ENCODE results near the gene DNASE2.

DNA sequence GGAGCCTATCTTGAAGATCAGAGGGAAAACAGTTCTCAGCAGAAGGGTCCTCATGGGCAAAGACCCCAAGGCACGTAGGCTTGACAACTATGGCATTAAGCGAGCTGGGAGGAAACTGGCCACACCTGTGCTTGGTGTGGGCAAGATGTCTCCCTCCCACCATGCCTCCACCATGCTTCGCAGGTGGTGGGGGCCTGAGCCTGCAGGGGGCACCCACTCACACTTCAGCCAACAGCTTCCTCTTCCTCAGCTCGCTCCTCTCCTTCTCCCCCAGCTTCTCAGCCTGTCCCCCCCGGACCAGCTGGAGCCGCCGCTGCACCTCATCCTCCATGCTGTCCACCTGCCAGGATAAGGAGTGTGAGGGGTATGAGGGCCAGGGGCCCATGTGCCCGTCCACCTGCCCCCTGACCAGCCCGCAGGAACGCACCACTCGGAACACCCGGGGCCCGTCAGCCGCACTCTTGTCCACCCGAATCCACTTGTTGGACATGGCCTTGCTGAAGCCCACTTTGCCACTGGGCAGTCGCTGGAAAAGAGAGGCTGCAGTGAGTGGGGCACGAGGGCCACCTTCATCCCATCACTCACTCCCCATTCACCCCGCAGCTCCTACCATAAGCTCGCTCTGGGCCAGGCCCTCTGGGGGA, 48.9 kb upstream of the DNASE2 start:
- TF ChIP-seq, protein P1, sequence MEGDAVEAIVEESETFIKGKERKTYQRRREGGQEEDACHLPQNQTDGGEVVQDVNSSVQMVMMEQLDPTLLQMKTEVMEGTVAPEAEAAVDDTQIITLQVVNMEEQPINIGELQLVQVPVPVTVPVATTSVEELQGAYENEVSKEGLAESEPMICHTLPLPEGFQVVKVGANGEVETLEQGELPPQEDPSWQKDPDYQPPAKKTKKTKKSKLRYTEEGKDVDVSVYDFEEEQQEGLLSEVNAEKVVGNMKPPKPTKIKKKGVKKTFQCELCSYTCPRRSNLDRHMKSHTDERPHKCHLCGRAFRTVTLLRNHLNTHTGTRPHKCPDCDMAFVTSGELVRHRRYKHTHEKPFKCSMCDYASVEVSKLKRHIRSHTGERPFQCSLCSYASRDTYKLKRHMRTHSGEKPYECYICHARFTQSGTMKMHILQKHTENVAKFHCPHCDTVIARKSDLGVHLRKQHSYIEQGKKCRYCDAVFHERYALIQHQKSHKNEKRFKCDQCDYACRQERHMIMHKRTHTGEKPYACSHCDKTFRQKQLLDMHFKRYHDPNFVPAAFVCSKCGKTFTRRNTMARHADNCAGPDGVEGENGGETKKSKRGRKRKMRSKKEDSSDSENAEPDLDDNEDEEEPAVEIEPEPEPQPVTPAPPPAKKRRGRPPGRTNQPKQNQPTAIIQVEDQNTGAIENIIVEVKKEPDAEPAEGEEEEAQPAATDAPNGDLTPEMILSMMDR (IDR thresholded peaks at IDR 0.05; ENCODE audit: insufficient read depth, low read length), result peak; percentile 19
- TF ChIP-seq, protein P2, sequence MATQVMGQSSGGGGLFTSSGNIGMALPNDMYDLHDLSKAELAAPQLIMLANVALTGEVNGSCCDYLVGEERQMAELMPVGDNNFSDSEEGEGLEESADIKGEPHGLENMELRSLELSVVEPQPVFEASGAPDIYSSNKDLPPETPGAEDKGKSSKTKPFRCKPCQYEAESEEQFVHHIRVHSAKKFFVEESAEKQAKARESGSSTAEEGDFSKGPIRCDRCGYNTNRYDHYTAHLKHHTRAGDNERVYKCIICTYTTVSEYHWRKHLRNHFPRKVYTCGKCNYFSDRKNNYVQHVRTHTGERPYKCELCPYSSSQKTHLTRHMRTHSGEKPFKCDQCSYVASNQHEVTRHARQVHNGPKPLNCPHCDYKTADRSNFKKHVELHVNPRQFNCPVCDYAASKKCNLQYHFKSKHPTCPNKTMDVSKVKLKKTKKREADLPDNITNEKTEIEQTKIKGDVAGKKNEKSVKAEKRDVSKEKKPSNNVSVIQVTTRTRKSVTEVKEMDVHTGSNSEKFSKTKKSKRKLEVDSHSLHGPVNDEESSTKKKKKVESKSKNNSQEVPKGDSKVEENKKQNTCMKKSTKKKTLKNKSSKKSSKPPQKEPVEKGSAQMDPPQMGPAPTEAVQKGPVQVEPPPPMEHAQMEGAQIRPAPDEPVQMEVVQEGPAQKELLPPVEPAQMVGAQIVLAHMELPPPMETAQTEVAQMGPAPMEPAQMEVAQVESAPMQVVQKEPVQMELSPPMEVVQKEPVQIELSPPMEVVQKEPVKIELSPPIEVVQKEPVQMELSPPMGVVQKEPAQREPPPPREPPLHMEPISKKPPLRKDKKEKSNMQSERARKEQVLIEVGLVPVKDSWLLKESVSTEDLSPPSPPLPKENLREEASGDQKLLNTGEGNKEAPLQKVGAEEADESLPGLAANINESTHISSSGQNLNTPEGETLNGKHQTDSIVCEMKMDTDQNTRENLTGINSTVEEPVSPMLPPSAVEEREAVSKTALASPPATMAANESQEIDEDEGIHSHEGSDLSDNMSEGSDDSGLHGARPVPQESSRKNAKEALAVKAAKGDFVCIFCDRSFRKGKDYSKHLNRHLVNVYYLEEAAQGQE (IDR thresholded peaks at IDR 0.05; ENCODE audit: insufficient replicate concordance, low read depth), result no peak
- peak; percentile 73 for TF ChIP-seq POLR2AphosphoS5 (IDR thresholded peaks at IDR 0.05; ENCODE audit: low read depth)
- no peak for TF ChIP-seq GABPA (IDR thresholded peaks at IDR 0.05; ENCODE audit: low read depth)

Measured in HL-60 (cell line).